Gastrocnemius medialis (tissue), 4 donors: ENCODE data around the gene GAREM1. TPM values are rescaled to one million over a fixed set of nuclear protein-coding genes. Genes with fewer than 3 reads are reported as not detected.

Experiments
- ATAC-seq, 2 donors: fragments of 150-250 bp; one replicate each; pipeline ENCODE4 v1.9.1; 2016
- DNase-seq, 2 donors: peaks; one replicate each; pipeline ENCODE4 v3.0.0-alpha.2; 2019
- H3K27ac ChIP-seq, 4 donors: fragments of 200-600 bp; sonication (generic); 1 replicate in 1 of 4; 2 replicates in 3 of 4; pipeline ENCODE4 v1.5.1; 2016 to 2018; ENCODE audit warnings: mild to moderate bottlenecking in 2 of 4, moderate library complexity in 1 of 4
- H3K27me3 ChIP-seq, 3 donors: fragments of 200-600 bp; sonication (generic) in 2 of 3; 1 replicate in 1 of 3; 2 replicates in 2 of 3; pipeline versions ENCODE4 v1.5.1 to v1.6.0; 2016 to 2019; ENCODE audit warnings: mild to moderate bottlenecking in 1 of 3, moderate library complexity in 1 of 3
- H3K36me3 ChIP-seq, 2 donors: fragments of 200-600 bp; sonication (generic) in 1 of 2; one replicate each; pipeline ENCODE4 v1.5.1; 2017 to 2018
- H3K4me1 ChIP-seq, 2 donors: fragments of 200-600 bp; sonication (generic) in 1 of 2; one replicate each; pipeline ENCODE4 v1.5.1; 2016 to 2017; ENCODE audit warnings: mild to moderate bottlenecking in 2 of 2
- H3K4me3 ChIP-seq, 4 donors: fragments of 200-600 bp; sonication (generic) in 3 of 4; 1 replicate in 1 of 4; 2 replicates in 3 of 4; pipeline ENCODE4 v1.5.1; 2016 to 2019; ENCODE audit warnings: mild to moderate bottlenecking in 2 of 4
- H3K9me3 ChIP-seq, 3 donors: fragments of 200-600 bp; sonication (generic) in 2 of 3; 1 replicate in 1 of 3; 2 replicates in 2 of 3; pipeline ENCODE4 v1.5.1; 2016 to 2019
- CTCF ChIP-seq, 5 experiments: fragments of 450-650 bp in 3 of 5; fragments of 200-600 bp in 2 of 5; sonication (generic) in 2 of 5; IDR thresholded peaks in 4 of 5; conservative IDR thresholded peaks in 1 of 5; 1 replicate in 4 of 5; 2 replicates in 1 of 5; pipeline ENCODE4 v1.5.1; 2016 to 2019; ENCODE audit warnings: antibody characterized with exemption in 5 of 5, mild to moderate bottlenecking in 3 of 5, moderate library complexity in 3 of 5
- POLR2A ChIP-seq, 2 donors: fragments of 450-650 bp; IDR thresholded peaks; one replicate each; pipeline ENCODE4 v1.6.1; 2017; ENCODE audit warnings: antibody characterized with exemption in 2 of 2, mild to moderate bottlenecking in 2 of 2, moderate library complexity in 2 of 2
- in situ Hi-C, 4 donors: fragments of 200-750 bp; cut with MboI; loops; one replicate each; pipeline versions ENCODE4 v1.15.0 to v1.8.0; 2017; ENCODE audit warnings: low sequenced_read_pairs in 4 of 4
- intact Hi-C: fragments of 100-400 bp; cut with DNase I; formaldehyde crosslinking; loops from one replicate; pipeline ENCODE4 v1.15.1; 2023; ENCODE audit warnings: low total_unique reads
- total RNA-seq, 4 donors: library from RNA; depleted of rRNA; stranded (reverse); fragments of >200 nt; gene quantifications; one replicate each; pipeline versions ENCODE4 v1.1.0 to v1.2.3, GENCODE V29; 2016

GAREM1 gene
- total RNA-seq, 4 donors from 2014 or later, result 13.4 to 21.9 (median 16.4) TPM

GRCh38 chr18:32366586-32367538, 103.8 kb downstream of the GAREM1 start:
- ATAC-seq (no peak), DNase-seq (no peak)
- intact Hi-C loops (no loop called here), in situ Hi-C loops (no loop called here)
- H3K4me1 ChIP-seq, result peaks cover 0 to 12% of the 10 kb centered on the region in 2 donors
- TF ChIP-seq POLR2A (IDR thresholded peaks at IDR 0.05) (no peak), CTCF (IDR thresholded peaks at IDR 0.05 in 4 of 5, conservative IDR thresholded peaks at IDR 0.05 in 1 of 5) (no peak)
- H3K27ac ChIP-seq, result no peak overlapping the region
- no peaks in the 10 kb centered on the region for H3K36me3 ChIP-seq
- no peaks in the 10 kb centered on the region for H3K9me3 ChIP-seq
- H3K4me3 ChIP-seq, result no peak overlapping the region
- H3K27me3 ChIP-seq, result no peaks in the 10 kb centered on the region

GRCh38 chr18:32362484-32362883, 108.2 kb downstream of the GAREM1 start:
- intact Hi-C loops, result loop anchor here (5.0 kb wide), 1 partner anchor 60 kb away; no protein-coding TSS in a partner anchor
- in situ Hi-C loops, result no loop called here
- no peak for TF ChIP-seq CTCF (IDR thresholded peaks at IDR 0.05 in 4 of 5, conservative IDR thresholded peaks at IDR 0.05 in 1 of 5)
- no peak for TF ChIP-seq POLR2A (IDR thresholded peaks at IDR 0.05)
- Histone ChIP-seq H3K36me3 (no peaks in the 10 kb centered on the region), H3K4me3 (no peak overlapping the region), H3K4me1 (no peaks in the 10 kb centered on the region), H3K27me3 (no peaks in the 10 kb centered on the region), H3K9me3 (no peaks in the 10 kb centered on the region), H3K27ac (no peak overlapping the region)
- DNase-seq, result no peak
- no peak for ATAC-seq

- H3K4me1 ChIP-seq, result no peaks in the 10 kb centered on the region
- no peak overlapping the region for H3K4me3 ChIP-seq
- in situ Hi-C loops, result no loop called here
- ATAC-seq (no peak), DNase-seq (no peak)
- H3K27me3 ChIP-seq, result no peaks in the 10 kb centered on the region
- no peak for TF ChIP-seq CTCF (IDR thresholded peaks at IDR 0.05 in 4 of 5, conservative IDR thresholded peaks at IDR 0.05 in 1 of 5)
- no peak for TF ChIP-seq POLR2A (IDR thresholded peaks at IDR 0.05)
- no peak overlapping the region for H3K27ac ChIP-seq
- intact Hi-C loops, result loop anchor here (5.0 kb wide), 1 partner anchor 59 kb away; no protein-coding TSS in a partner anchor
- H3K9me3 ChIP-seq, result no peaks in the 10 kb centered on the region
- no peaks in the 10 kb centered on the region for H3K36me3 ChIP-seq
Measured at GRCh38 chr18:32360682-32361345, 109.9 kb downstream of the GAREM1 start.

DNA sequence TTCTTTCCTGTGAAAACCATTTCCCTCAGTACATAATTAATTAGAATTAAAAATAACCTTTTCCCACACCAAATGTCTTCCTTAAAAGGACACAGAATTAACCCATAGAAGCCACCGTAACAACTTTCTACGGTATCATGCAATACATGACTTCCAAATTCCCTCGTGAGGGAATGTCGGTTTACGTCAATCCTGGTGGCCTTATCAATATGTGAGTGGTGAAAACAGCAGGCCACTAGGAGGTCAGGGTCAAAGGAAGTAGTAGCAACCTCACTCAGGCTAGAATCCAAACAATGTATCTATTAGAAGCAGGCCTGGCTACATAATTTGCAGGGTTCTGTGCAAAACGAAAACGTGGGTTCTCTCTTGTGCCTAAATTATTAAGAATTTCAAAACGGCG, 112.2 kb downstream of the GAREM1 start:
- DNase-seq (no peak), ATAC-seq (no peak)
- H3K4me1 ChIP-seq, result no peaks in the 10 kb centered on the region
- no peak overlapping the region for H3K27ac ChIP-seq
- TF ChIP-seq CTCF (IDR thresholded peaks at IDR 0.05 in 4 of 5, conservative IDR thresholded peaks at IDR 0.05 in 1 of 5), result no peak
- TF ChIP-seq POLR2A (IDR thresholded peaks at IDR 0.05), result no peak
- H3K36me3 ChIP-seq, result no peaks in the 10 kb centered on the region
- in situ Hi-C loops (no loop called here), intact Hi-C loops (no loop called here)
- no peaks in the 10 kb centered on the region for H3K9me3 ChIP-seq
- H3K4me3 ChIP-seq, result no peak overlapping the region
- H3K27me3 ChIP-seq, result no peaks in the 10 kb centered on the region
